Medulla oblongata (tissue), 1 donor: ENCODE measurements around the gene DIP2A.
"Not testable (repeated sequence)": the region's sequence is repeated elsewhere in the genome, so short reads cannot be mapped to it uniquely, and the experiment has no call there.

ENCODE experiments used
- DNase-seq: peaks from one replicate; pipeline ENCODE4 v3.0.0-alpha.2; 2015; ENCODE audit errors: extremely low spot score

DIP2A gene

GRCh38 chr21:46426313-46427046, 32.2 kb upstream of the DIP2A start:
- DNase-seq, result no peak

GRCh38 chr21:46427516-46427915, 31.2 kb upstream of the DIP2A start:
- DNase-seq, result no peak

DNA sequence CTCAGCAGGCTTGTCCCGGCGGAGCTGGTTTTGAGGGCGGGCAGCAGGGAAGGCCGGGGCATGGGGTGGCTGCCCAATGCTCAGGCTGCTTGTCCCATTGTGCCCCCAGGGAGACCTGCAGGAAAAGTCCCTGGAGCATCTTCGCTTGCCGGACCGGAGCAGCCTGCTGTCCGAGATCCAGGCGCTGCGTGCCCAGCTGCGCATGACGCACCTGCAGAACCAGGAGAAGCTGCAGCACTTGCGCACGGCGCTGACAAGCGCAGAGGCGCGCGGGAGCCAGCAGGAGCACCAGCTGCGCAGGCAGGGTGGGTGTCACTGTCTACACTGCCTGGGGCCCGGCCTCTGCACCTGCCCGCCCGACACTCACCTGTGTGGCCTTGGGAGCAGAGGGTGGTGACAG, 30.4 kb upstream of the DIP2A start:
- DNase-seq, result no peak

GRCh38 chr21:46428987-46429710, 29.5 kb upstream of the DIP2A start:
- DNase-seq, result no peak

DNA sequence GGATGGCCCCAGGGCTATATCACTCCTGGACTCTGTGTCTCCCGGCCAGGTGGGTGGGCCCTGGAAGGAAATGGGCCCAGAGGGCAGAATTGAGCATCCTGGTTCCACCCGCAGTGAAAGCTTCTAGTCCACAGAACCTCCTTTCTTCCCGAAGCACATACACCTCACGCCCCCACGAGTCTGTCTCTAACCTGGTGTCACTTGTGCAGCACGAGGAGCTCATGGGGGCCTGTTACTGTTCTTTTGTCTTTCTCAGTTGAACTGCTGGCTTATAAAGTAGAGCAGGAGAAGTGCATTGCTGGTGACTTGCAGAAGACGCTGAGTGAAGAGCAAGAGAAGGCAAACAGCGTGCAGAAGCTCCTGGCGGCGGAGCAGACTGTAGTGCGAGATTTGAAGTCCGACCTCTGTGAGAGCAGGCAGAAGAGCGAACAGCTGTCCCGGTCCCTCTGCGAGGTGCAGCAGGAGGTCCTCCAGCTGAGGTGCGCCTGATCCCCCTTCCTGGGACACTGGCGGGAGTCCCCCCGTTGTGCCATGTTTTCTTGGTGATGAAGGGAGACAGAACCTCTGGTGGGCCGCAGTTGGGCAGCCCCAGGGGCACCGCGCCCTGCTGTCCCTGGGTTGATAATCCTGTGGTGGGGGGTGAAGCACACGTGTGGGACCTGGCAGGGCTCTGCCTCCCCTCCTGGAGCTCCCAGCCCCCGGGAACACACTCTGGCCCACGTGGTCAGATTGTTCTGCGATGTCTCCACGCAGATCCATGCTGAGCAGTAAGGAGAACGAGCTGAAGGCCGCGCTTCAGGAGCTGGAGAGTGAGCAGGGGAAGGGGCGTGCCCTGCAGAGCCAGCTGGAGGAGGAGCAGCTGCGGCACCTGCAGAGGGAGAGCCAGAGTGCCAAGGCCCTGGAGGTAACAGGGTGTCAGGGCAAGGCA, 28.7 kb upstream of the DIP2A start:
- no peak for DNase-seq

DNA sequence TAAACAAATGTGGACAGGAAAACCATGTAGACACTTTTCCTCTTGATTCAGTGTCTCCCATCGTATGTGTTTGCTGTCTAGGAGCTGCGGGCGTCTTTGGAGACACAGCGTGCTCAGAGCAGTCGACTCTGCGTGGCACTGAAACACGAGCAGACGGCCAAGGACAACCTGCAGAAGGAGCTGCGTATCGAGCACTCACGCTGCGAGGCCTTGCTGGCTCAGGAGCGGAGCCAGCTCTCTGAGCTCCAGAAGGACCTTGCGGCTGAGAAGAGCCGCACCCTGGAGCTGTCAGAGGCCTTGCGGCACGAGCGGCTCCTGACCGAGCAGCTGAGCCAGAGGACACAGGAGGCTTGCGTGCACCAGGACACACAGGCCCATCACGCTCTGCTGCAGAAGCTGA, 27.2 kb upstream of the DIP2A start:
- no peak for DNase-seq

DNA sequence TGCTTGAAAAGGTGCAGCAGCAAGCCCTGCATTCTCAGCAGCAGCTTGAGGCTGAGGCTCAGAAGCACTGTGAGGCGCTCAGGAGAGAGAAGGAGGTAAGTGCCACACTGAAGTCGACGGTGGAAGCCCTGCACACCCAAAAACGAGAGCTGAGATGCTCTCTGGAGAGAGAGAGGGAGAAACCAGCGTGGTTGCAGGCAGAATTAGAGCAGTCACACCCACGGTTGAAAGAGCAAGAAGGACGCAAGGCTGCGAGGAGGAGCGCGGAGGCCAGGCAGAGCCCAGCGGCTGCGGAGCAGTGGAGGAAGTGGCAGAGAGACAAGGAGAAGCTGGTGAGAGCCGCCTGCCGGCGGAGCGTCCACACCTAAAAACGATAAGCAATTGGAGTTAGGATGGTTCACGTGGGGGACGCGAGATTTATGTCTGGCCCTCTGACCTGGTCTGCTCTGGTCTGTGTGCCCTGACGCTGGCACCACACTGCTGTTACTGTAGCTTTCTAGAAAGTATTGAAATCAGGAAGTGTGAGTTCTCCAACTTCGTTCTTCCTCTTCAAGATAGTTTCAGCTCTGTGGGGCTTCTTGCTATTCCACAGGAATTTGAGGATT, 26.7 kb upstream of the DIP2A start:
- DNase-seq, result peak; percentile 75

GRCh38 chr21:46433116-46433515, 25.6 kb upstream of the DIP2A start:
- DNase-seq, result not testable (repeated sequence)

GRCh38 chr21:46434322-46434958, 24.3 kb upstream of the DIP2A start:
- no peak for DNase-seq

DNA sequence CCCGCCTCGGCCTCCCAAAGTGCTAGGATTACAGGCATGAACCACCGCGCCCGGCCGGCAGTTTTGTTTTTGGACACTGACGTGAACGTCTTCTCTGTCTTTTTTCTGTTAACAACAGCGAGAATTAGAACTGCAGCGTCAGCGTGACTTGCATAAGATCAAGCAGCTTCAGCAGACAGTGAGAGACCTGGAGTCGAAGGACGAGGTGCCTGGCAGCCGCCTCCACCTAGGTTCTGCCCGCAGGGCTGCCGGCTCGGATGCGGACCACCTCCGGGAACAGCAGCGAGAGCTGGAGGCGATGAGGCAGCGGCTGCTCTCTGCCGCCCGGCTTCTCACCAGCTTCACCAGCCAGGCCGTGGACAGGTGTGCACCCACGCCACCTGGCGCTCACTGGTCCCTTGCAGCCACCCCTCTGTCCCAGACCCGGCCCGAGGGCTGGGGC, 22.9 kb upstream of the DIP2A start:
- DNase-seq, result no peak

GRCh38 chr21:46436621-46437020, 22.1 kb upstream of the DIP2A start:
- DNase-seq, result no peak

DNA sequence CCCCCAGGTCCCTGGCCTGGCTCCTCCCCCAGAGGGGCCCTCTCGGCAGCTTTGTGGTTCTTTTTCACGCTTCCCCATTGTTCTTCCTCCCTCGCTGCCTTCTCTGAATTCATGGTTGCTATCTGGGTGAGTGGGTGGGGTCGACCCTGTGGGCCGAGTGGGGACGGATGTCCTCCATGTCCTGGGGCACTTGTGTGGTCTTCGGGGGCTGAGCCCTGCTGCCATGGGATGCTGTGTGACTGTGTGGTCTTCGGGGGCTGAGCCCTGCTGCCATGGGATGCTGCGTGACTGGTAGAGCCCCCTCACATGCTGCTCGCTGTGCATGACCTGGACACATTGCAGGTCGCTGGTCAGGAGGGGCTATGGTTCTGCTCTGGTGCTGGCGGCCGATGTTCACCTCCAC, 21.6 kb upstream of the DIP2A start:
- no peak for DNase-seq

- DNase-seq, result no peak
Measured at GRCh38 chr21:46437511-46437910, 21.2 kb upstream of the DIP2A start.

DNA sequence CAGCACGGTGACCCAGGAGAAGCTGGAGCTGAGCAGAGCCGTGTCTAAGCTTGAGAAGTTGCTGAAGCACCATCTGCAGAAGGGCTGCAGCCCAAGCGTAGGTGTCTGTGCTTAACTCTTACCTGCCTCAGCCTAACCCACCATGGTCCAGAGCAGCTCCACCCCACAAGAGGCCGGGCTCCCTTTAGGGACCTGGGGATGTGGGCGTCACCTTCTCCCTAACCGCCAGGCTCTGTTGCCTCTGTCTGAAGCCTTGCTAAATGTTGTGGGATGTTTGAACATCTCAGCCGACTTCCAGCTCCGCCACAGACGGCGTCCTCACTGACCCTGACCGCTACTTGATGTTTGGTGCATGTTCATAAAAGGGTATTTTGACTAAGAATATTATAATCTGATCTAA, 20.4 kb upstream of the DIP2A start:
- no peak for DNase-seq

DNA sequence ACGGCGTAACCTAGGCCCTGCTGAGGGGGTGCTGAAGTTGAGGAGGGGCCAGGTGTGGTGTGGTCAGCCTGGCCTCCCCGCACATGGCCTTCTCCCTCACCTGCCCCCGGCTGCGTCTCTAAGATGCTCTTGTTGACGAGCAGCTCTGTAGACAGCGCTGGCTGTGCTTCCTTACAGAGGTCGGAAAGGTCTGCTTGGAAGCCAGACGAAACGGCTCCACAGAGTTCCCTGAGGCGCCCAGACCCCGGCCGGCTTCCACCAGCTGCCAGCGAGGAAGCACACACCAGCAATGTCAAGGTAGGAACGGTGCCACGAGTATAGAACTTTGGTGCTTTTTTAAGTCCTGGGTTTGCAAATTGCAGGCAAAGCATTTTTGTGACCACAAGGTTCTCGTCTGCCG, 18.8 kb upstream of the DIP2A start:
- DNase-seq, result no peak

- no peak for DNase-seq
Measured at GRCh38 chr21:46441331-46441730, 17.4 kb upstream of the DIP2A start.

DNA sequence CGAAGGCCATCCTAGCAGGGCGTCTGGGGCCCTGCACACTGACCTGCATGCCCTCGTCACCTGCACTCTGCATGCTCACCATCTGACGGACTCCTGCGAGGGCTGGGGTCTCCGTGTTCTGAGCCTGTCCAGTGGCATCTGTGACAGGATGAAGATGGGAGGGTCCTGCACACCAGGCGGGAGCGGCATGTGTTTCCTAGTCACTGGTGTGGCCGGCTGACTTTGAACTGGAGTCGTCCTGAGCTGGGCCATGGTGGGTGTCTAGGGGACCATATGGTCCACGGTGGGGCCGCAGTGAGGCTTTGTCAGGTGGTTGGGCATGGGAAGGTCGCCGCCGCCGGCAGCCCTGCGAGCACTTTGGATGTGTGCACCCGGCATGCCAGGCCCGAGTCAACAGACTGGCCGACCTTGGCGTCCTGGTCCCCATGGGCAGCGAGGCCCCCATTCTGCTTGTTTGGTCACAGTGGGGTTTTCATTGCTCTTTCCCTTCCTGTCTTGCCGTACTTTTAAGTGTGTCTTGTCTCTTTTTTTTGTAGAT, 16.7 kb upstream of the DIP2A start:
- no peak for DNase-seq

DNA sequence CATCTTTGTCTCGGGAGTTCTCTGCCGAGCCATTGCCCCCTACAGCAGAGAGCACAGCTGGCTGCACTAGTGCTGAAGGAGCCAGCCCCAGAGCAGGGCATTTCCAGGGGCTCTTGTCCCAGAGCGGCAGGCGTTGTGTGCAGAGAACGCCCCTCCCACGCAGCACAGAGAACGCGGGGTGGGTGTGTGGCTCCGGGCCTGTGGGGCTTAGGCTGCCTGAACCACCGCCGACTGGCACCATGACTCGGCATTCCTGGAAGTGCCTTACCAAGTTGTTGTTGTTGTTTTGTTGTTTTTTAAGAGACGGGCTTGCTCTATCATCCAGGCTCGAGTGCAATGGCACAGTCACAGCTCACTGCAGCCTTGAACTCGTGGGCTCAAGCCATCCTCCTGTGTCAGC, 15.8 kb upstream of the DIP2A start:
- DNase-seq, result peak; percentile 23

DNA sequence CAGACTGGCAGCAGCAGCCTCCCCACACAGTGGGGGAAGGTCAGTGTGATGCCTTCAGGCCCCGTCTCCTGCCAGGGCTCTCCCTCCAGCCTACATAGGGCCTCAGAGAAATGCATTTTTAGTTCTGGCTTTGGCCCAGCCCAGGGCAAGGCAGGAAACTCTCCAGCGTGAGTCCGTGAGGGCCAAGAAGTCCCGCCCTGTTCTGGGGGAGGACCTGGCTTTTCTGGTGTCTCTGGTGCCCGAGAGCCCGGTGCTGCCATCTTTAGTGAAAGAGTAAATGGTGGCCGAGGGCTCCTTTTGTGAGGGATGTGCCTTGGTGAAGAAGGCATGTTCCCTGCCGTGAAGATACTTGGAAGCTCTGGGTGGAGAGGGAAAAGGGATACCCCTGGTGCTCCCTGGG, 14.8 kb upstream of the DIP2A start:
- DNase-seq, result no peak

GRCh38 chr21:46448108-46448507, 10.6 kb upstream of the DIP2A start:
- DNase-seq, result no peak

DNA sequence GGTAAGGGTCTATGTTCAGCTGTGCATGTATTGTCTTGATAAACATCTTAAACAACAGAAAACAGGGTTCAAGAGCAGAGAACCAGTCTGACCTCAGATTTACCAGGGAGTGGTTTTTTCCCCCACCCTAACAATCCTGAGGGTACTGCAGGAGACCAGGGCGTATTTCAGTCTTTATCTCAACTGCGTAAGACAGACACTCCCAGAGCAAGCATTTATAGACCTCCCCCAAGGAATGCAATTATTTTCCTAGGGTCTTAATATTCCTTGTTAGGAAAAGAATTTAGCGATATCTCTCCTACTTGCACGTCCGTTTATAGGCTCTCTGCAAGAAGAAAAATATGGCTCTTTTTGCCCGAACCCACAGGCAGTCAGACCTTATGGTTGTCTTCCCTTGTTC, 9.8 kb upstream of the DIP2A start:
- DNase-seq, result not testable (repeated sequence)
